ENCODE data around the gene RBMS3.
"Not testable (repeated sequence)": the region's sequence is repeated elsewhere in the genome, so short reads cannot be mapped to it uniquely, and the experiment has no call there.

The RBMS3 gene

DNA sequence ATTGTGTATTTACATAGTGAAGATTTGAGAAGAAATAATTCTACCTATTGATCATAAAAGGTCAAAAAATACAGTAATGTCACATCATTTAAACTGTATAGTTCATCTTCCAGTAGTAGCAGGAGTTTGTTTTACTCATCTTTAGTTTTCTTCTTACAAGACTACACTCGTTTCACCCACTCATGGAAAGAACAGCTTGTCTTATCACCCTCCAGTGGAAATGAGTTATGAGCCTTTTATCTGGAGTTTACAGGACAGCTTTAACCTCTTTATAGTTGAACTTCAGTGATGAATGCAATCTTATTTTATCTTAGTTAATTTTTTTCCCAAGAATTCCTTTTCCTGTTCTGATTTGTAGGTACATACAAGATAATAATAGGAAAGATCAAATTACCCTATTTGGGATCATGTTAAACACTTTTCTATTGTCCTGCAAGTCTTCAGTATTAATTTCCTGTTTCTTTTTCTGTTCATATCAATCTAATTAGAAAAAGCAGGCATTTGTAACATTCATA is 36.8 kb downstream of the RBMS3 start:
- DNase-seq (ENCODE audit: extremely low read depth, low read depth) = no peak

DNA sequence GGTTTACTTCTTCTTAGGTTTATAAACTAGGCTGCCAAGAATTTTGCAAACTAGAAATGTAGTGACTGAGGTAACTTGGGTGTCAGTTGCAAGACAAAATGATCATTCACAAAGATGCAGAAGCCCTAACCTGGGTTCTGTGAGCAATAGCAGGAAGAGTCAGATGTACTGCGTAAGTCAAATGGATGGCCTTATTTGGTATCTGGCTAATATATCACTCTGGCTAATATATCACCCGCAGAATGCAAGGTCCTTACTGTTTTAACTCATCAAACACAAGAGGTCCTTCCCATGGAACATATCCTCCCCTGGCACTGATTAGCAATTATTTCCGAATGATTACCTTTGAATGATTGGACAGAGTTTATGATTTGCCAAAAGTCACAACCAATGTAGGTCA is 37.4 kb downstream of the RBMS3 start:
- DNase-seq (ENCODE audit: extremely low read depth, low read depth) = no peak
- no peak overlapping the region for H3K4me3 ChIP-seq (replicated peaks; ENCODE audit: low read depth, low read length)
- TF ChIP-seq, protein P1, sequence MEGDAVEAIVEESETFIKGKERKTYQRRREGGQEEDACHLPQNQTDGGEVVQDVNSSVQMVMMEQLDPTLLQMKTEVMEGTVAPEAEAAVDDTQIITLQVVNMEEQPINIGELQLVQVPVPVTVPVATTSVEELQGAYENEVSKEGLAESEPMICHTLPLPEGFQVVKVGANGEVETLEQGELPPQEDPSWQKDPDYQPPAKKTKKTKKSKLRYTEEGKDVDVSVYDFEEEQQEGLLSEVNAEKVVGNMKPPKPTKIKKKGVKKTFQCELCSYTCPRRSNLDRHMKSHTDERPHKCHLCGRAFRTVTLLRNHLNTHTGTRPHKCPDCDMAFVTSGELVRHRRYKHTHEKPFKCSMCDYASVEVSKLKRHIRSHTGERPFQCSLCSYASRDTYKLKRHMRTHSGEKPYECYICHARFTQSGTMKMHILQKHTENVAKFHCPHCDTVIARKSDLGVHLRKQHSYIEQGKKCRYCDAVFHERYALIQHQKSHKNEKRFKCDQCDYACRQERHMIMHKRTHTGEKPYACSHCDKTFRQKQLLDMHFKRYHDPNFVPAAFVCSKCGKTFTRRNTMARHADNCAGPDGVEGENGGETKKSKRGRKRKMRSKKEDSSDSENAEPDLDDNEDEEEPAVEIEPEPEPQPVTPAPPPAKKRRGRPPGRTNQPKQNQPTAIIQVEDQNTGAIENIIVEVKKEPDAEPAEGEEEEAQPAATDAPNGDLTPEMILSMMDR (IDR thresholded peaks at IDR 0.05; ENCODE audit: low read depth, low read length, missing control alignments) = no peak

More for the DNA sequence above, 36.8 kb downstream of the RBMS3 start:
- H3K4me3 ChIP-seq (replicated peaks; ENCODE audit: low read depth, low read length) = no peak overlapping the region
- TF ChIP-seq, protein P1 (IDR thresholded peaks at IDR 0.05; ENCODE audit: low read depth, low read length, missing control alignments) = no peak

DNA sequence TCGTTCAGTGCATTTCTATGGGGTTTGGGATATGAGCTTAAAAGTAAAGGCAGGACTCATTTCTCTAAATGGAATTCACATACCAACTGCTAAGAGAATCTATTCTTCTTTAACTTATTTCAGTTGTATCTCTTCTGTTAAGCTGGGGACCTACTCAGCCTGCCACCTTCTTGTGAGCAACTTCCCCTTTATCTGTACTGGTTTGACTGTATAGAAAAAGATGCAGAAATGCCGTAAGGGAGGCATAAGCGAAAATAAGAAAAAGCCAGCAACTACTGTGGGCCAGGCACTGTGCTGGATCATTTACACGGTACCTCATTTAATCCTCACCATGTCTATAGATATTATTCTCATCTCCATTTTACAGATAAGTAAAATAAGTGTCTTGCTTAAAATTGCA is 38.4 kb downstream of the RBMS3 start:
- no peak overlapping the region for H3K4me3 ChIP-seq (replicated peaks; ENCODE audit: low read depth, low read length)
- DNase-seq (ENCODE audit: extremely low read depth, low read depth) = no peak
- TF ChIP-seq, protein P1 (IDR thresholded peaks at IDR 0.05; ENCODE audit: low read depth, low read length, missing control alignments) = no peak

DNA sequence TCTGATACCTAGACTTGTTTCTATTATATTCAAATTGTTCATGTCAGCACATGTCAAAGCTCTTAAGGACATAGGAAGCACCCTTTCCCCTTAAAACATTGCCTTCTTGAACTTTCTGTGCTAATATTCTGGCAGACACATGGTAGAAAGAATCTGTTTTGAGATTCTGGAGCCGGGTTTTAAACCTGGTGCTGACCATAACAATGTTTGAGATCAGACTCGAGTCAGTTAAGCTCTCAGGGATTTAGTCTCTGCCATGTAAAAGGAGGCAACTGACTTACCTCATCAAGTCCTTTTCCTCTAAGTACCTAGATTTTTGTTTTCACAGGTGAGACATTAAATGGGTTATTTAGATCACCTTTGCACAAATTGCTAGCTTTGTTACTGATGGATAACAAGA is 38.9 kb downstream of the RBMS3 start:
- DNase-seq (ENCODE audit: extremely low read depth, low read depth) = no peak
- H3K4me3 ChIP-seq (replicated peaks; ENCODE audit: low read depth, low read length) = no peak overlapping the region
- TF ChIP-seq, protein P1 (IDR thresholded peaks at IDR 0.05; ENCODE audit: low read depth, low read length, missing control alignments) = no peak

DNA sequence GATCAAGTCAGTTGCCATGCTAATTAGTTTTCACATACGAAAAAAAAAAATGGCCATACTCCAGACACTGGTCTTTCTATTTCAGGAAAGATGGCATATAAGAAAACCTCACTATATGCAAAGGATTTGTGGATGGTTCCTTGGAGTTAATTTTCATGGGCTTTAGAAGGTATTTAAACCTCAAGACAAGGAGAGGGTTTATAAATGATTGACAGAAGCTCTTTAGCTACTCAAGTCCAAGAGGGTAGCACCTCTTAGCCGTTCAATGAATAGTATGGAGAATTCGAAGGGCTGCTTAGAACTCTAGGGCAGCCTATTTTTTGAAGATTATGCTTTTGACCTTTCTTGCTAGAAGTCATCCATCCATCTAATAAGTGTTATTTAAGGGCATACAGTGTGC is 41.7 kb downstream of the RBMS3 start:
- TF ChIP-seq, protein P1 (IDR thresholded peaks at IDR 0.05; ENCODE audit: low read depth, low read length, missing control alignments) = no peak
- H3K4me3 ChIP-seq (replicated peaks; ENCODE audit: low read depth, low read length) = no peak overlapping the region
- no peak for DNase-seq (ENCODE audit: extremely low read depth, low read depth)

DNA sequence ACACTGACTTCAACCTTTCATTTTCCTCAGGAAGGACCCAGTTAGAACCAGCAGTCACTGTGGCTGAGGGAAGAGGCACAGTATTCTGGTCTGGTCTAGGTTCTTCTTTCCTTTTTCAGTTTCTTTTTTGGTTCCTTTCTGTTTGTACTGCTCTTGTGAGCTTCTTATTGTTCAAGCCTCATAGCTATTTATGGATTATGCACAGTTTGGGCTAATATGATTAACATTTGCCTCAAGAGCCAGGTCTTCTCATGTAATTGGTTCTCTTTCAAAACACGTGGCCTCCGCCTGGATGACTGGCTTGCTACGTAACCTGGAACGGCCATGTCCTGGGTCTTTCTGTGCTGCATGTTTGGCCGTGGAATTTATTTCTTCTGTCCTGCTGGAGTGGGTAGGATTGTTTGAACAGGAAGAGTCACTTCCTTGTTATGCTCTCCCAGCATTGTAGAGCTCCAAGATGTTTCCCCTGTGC is 43.3 kb downstream of the RBMS3 start:
- TF ChIP-seq, protein P1 (IDR thresholded peaks at IDR 0.05; ENCODE audit: low read depth, low read length, missing control alignments) = no peak
- H3K4me3 ChIP-seq (replicated peaks; ENCODE audit: low read depth, low read length) = no peak overlapping the region
- no peak for DNase-seq (ENCODE audit: extremely low read depth, low read depth)

DNA sequence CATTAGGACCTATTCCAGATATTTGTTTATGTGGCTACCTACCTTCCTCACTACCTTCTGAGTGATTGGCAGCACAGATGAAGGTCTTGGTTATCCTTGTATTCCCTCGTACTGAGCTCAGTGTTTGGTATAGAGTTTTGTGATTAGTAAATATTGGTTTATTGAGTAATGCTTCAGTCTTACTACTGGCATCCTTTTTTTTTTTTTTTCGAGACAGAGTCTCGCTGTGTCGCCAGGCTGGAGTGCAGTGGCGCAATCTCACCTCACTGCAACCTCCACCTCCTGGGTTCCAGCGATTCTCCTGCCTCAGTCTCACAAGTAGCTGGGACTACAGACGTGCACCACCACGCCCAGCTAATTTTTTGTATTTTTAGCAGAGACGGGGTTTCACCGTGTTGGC is 45.7 kb downstream of the RBMS3 start:
- DNase-seq (ENCODE audit: extremely low read depth, low read depth); H3K4me3 ChIP-seq (replicated peaks; ENCODE audit: low read depth, low read length): not testable (repeated sequence)

Measured in HFF-Myc (cell line).